ENCODE data around the gene AURKB. TPM values are rescaled to one million over a fixed set of nuclear protein-coding genes. Genes with fewer than 3 reads are reported as not detected.

Gene AURKB
- total RNA-seq, 2 experiments from 2014 or later: 0.56 to 1.4 TPM

DNA sequence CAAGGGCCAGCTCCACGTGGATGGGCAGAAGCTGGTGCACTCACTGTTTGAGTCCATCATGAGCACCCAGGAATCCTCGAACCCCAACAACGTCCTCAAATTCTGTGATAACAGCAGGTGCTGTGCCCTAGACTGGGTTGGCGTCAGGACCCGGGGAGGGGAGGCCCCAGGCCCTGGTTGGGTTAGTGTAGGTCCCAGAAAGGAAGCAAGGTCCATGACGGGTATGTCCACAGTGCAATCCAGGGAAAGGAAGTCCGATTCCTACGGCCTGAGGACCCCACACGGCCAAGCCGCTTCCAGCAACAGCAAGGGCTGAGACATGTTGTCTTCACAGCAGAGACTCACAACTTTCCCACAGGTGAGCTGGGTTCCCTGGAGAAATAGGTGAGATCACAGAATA is 45.9 kb upstream of the AURKB start:
- Mint-ChIP-seq H3K4me3 (no peak overlapping the region), H3K36me3 (ENCODE audit: low read depth) (peaks cover 38% of the 10 kb centered on the region), H3K27me3 (no peaks in the 10 kb centered on the region), H3K4me1 (ENCODE audit: low read depth) (no peaks in the 10 kb centered on the region), H3K27ac (no peak overlapping the region), H3K9me3 (no peaks in the 10 kb centered on the region)
- no peaks in the 10 kb centered on the region for H3K4me1 ChIP-seq (ENCODE audit: insufficient read depth, low read length)
- ChIA-PET CTCF (no interaction called here), POLR2A (no interaction called here)
- DNase-seq: no peak
- no peak for ATAC-seq (ENCODE audit: poor library complexity)
- H3K27me3 ChIP-seq (ENCODE audit: control insufficient read depth in 1 of 2, insufficient read depth in 2 of 2, low read length in 2 of 2): no peaks in the 10 kb centered on the region
- peaks cover 30% of the 10 kb centered on the region for H3K36me3 ChIP-seq (ENCODE audit: insufficient read depth, low read length)
- intact Hi-C loops (cut with DNase I, micrococcal nuclease): no loop called here
- no peak overlapping the region for H3K27ac ChIP-seq (ENCODE audit: low read depth in 1 of 2, low read length in 2 of 2)
- H3K4me3 ChIP-seq (ENCODE audit: low read length): no peak overlapping the region
- TF ChIP-seq, protein P1, sequence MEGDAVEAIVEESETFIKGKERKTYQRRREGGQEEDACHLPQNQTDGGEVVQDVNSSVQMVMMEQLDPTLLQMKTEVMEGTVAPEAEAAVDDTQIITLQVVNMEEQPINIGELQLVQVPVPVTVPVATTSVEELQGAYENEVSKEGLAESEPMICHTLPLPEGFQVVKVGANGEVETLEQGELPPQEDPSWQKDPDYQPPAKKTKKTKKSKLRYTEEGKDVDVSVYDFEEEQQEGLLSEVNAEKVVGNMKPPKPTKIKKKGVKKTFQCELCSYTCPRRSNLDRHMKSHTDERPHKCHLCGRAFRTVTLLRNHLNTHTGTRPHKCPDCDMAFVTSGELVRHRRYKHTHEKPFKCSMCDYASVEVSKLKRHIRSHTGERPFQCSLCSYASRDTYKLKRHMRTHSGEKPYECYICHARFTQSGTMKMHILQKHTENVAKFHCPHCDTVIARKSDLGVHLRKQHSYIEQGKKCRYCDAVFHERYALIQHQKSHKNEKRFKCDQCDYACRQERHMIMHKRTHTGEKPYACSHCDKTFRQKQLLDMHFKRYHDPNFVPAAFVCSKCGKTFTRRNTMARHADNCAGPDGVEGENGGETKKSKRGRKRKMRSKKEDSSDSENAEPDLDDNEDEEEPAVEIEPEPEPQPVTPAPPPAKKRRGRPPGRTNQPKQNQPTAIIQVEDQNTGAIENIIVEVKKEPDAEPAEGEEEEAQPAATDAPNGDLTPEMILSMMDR (IDR thresholded peaks at IDR 0.05): no peak
- no peaks in the 10 kb centered on the region for H3K9me3 ChIP-seq (ENCODE audit: control insufficient read depth in 1 of 2, insufficient read depth in 1 of 2, low read length in 2 of 2)

DNA sequence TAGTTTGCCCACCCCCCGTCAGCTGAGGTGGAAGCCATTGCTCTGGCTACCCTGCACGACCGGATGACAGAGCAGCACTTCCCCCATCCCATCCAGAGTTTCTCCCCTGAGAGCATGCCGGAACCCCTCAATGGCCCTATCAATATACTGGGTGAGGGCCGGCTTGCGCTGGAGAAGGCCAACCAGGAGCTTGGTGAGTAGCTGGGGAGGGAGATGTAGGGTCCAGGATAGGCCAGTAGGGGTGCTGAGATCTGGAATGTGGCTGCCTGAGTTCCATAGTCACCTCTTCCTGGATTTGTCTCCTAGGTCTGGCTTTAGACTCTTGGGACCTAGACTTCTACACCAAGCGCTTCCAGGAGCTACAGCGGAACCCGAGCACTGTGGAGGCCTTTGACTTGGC is 45.1 kb upstream of the AURKB start:
- CTCF ChIA-PET: no interaction called here
- peaks cover 2% of the 10 kb centered on the region for H3K4me1 Mint-ChIP-seq (ENCODE audit: low read depth)
- TF ChIP-seq, protein P1 (IDR thresholded peaks at IDR 0.05): no peak

DNA sequence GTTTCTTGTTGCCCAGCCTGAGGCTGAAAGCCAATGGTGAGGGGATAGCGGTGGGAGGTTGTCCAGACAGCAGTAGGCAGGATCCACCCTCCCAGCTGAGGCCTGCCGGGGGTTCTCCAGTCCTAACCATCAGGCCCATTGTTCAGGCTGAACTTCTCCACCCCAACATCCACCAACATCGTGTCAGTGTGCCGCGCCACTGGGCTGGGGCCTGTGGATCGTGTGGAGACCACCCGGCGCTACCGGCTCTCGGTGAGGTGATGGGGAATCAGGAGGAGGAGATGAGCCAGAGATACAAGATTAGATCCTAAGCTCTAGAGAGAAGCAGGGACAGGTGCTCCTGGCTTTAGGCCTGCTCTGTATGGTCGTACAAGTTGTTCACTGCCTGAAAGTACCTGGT is 44.5 kb upstream of the AURKB start:
- ATAC-seq (ENCODE audit: poor library complexity): no peak
- CTCF ChIA-PET: no interaction called here
- intact Hi-C loops (cut with DNase I, micrococcal nuclease): no loop called here
- Histone ChIP-seq H3K27ac (ENCODE audit: low read depth in 1 of 2, low read length in 2 of 2) (no peak overlapping the region), H3K9me3 (ENCODE audit: control insufficient read depth in 1 of 2, insufficient read depth in 1 of 2, low read length in 2 of 2) (no peaks in the 10 kb centered on the region), H3K27me3 (ENCODE audit: control insufficient read depth in 1 of 2, insufficient read depth in 2 of 2, low read length in 2 of 2) (no peaks in the 10 kb centered on the region), H3K36me3 (ENCODE audit: insufficient read depth, low read length) (peaks cover 30% of the 10 kb centered on the region), H3K4me1 (ENCODE audit: insufficient read depth, low read length) (peaks cover 2% of the 10 kb centered on the region), H3K4me3 (ENCODE audit: low read length) (no peak overlapping the region)
- peaks cover 25% of the 10 kb centered on the region for H3K36me3 Mint-ChIP-seq (ENCODE audit: low read depth)
- H3K9me3 Mint-ChIP-seq: no peaks in the 10 kb centered on the region
- POLR2A ChIA-PET: no interaction called here
- no peak overlapping the region for H3K27ac Mint-ChIP-seq
- DNase-seq: no peak
- no peaks in the 10 kb centered on the region for H3K27me3 Mint-ChIP-seq
- H3K4me1 Mint-ChIP-seq (ENCODE audit: low read depth): peaks cover 8% of the 10 kb centered on the region
- TF ChIP-seq, protein P1 (IDR thresholded peaks at IDR 0.05): no peak
- no peak overlapping the region for H3K4me3 Mint-ChIP-seq

More for the DNA sequence above, 45.1 kb upstream of the AURKB start:
- Mint-ChIP-seq H3K27me3 (no peaks in the 10 kb centered on the region), H3K9me3 (no peaks in the 10 kb centered on the region), H3K27ac (no peak overlapping the region), H3K36me3 (ENCODE audit: low read depth) (peaks cover 30% of the 10 kb centered on the region), H3K4me3 (no peak overlapping the region)
- Histone ChIP-seq H3K4me1 (ENCODE audit: insufficient read depth, low read length) (no peaks in the 10 kb centered on the region), H3K27ac (ENCODE audit: low read depth in 1 of 2, low read length in 2 of 2) (no peak overlapping the region), H3K9me3 (ENCODE audit: control insufficient read depth in 1 of 2, insufficient read depth in 1 of 2, low read length in 2 of 2) (no peaks in the 10 kb centered on the region), H3K4me3 (ENCODE audit: low read length) (no peak overlapping the region), H3K27me3 (ENCODE audit: control insufficient read depth in 1 of 2, insufficient read depth in 2 of 2, low read length in 2 of 2) (no peaks in the 10 kb centered on the region), H3K36me3 (ENCODE audit: insufficient read depth, low read length) (peaks cover 30% of the 10 kb centered on the region)
- no peak for DNase-seq
- ATAC-seq (ENCODE audit: poor library complexity): no peak
- POLR2A ChIA-PET: no interaction called here
- intact Hi-C loops (cut with DNase I, micrococcal nuclease): no loop called here

All from CD4-positive, alpha-beta T cell (primary cell).